ENCODE data around the gene SH3BP4. TPM values are rescaled to one million over a fixed set of nuclear protein-coding genes. Genes with fewer than 3 reads are reported as not detected.

SH3BP4 gene
- total and polyA plus RNA-seq, 10 of the 15 experiments (the other 5 are each of a cell fraction or from before 2014, with no cell fraction given): 0.03 to 0.36 TPM; not detected in 8

GRCh38 chr2:234916674-234917073 lies 35.1 kb upstream of the SH3BP4 start (continued):
- no peak for TF ChIP-seq ZNF592 (IDR thresholded peaks at IDR 0.05)
- TF ChIP-seq E2F4 (IDR thresholded peaks at IDR 0.05; ENCODE audit: low read depth, low read length): no peak
- no peak for TF ChIP-seq EED (IDR thresholded peaks at IDR 0.05; ENCODE audit: low read depth)
- TF ChIP-seq BHLHE40 (IDR thresholded peaks at IDR 0.05; ENCODE audit: borderline replicate concordance in 1 of 2, low read depth in 2 of 2, low read length in 1 of 2): no peak
- no peak for TF ChIP-seq FOS (IDR thresholded peaks at IDR 0.05; ENCODE audit: borderline replicate concordance, extremely low read depth, insufficient read length)

- RAD21 ChIA-PET (ENCODE audit: unreplicated experiment): no interaction called here
- no peak overlapping the region for H3K4me3 ChIP-seq
- POLR2A ChIA-PET: no interaction called here
- H4K20me1 ChIP-seq (ENCODE audit: control insufficient read depth, insufficient read depth): no peaks in the 10 kb centered on the region
- H3K4me2 ChIP-seq (ENCODE audit: control insufficient read depth, insufficient read depth): no peak overlapping the region
- intact Hi-C loops (cut with micrococcal nuclease; ENCODE audit: unreplicated experiment) (no loop called here), in situ Hi-C loops (cut with MboI) (no loop called here)
- H3K9ac ChIP-seq (ENCODE audit: control insufficient read depth, insufficient read depth, low read length): no peak overlapping the region
- 27% methylated on average over 6 of the region's 6 CpGs for WGBS (ENCODE audit: insufficient coverage, insufficient replicate concordance, low lambda C conversion rate, missing lambda C conversion rate)
- no peaks in the 10 kb centered on the region for H3K4me1 ChIP-seq (ENCODE audit: control insufficient read depth, insufficient read depth, low read length)
- H3K79me2 ChIP-seq (ENCODE audit: control insufficient read depth, insufficient read depth, low read length): no peaks in the 10 kb centered on the region
- no peak overlapping the region for H2AFZ ChIP-seq (ENCODE audit: control insufficient read depth, low read depth, low read length)
- SMC1A ChIA-PET (ENCODE audit: uncharacterized antibody, unreplicated experiment): no interaction called here
- FAIRE-seq: no peak
- no peak for ATAC-seq
- DNase-seq (ENCODE audit: low read depth, low spot score): no peak
- no peaks in the 10 kb centered on the region for H3K36me3 ChIP-seq (ENCODE audit: control insufficient read depth in 2 of 2, insufficient read depth in 2 of 2, low read length in 1 of 2)
- no TSS peak for BruUV-seq (replicated peaks)
- no peak overlapping the region for H3K27ac ChIP-seq (ENCODE audit: control insufficient read depth, insufficient read depth)
- no peaks in the 10 kb centered on the region for H3K27me3 ChIP-seq (replicated peaks in 1 of 2; ENCODE audit: control insufficient read depth in 2 of 2, insufficient read depth in 2 of 2, low read length in 1 of 2)
- no peaks in the 10 kb centered on the region; the same call in 2 of the 3 replicates for H3K9me3 ChIP-seq (replicated peaks; ENCODE audit: control insufficient read depth, insufficient read depth, low read length)
- CTCF ChIA-PET: no interaction called here
- TF ChIP-seq YY1 (IDR thresholded peaks at IDR 0.05; ENCODE audit: low read depth, low read length) (no peak), E4F1 (IDR thresholded peaks at IDR 0.05; ENCODE audit: borderline replicate concordance, partially characterized antibody) (no peak), PBX3 (IDR thresholded peaks at IDR 0.05; ENCODE audit: insufficient replicate concordance, low read depth, low read length) (no peak), SKIL (IDR thresholded peaks at IDR 0.05; ENCODE audit: low read depth, poor library complexity, severe bottlenecking) (no peak)
Measured at GRCh38 chr2:234917211-234917975, 34.4 kb upstream of the SH3BP4 start.

Measured in GM12878 (cell line).